ENCODE results near the gene JUNB.

GRCh38 chr19:12779162-12779993, 11.9 kb upstream of the JUNB start:
- TF ChIP-seq ZFX (IDR thresholded peaks at IDR 0.05; ENCODE audit: borderline replicate concordance), result no peak
- TF ChIP-seq CTCF (IDR thresholded peaks at IDR 0.05), result no peak
